Gastrocnemius medialis (tissue), 4 donors: ENCODE data around the gene SLC6A4. TPM values are rescaled to one million over a fixed set of nuclear protein-coding genes. Genes with fewer than 3 reads are reported as not detected.
A peak's percentile ranks its signal among the peaks of the same experiment; 100 is the strongest.

Experiments used
- ATAC-seq, 2 donors: fragments of 150-250 bp; one replicate each; pipeline ENCODE4 v1.9.1; 2016
- DNase-seq, 2 donors: peaks; one replicate each; pipeline ENCODE4 v3.0.0-alpha.2; 2019
- H3K27ac ChIP-seq, 4 donors: fragments of 200-600 bp; sonication (generic); 1 replicate in 1 of 4; 2 replicates in 3 of 4; pipeline ENCODE4 v1.5.1; 2016 to 2018; ENCODE audit warnings: mild to moderate bottlenecking in 2 of 4, moderate library complexity in 1 of 4
- H3K27me3 ChIP-seq, 3 donors: fragments of 200-600 bp; sonication (generic) in 2 of 3; 1 replicate in 1 of 3; 2 replicates in 2 of 3; pipeline versions ENCODE4 v1.5.1 to v1.6.0; 2016 to 2019; ENCODE audit warnings: mild to moderate bottlenecking in 1 of 3, moderate library complexity in 1 of 3
- H3K36me3 ChIP-seq, 2 donors: fragments of 200-600 bp; sonication (generic) in 1 of 2; one replicate each; pipeline ENCODE4 v1.5.1; 2017 to 2018
- H3K4me1 ChIP-seq, 2 donors: fragments of 200-600 bp; sonication (generic) in 1 of 2; one replicate each; pipeline ENCODE4 v1.5.1; 2016 to 2017; ENCODE audit warnings: mild to moderate bottlenecking in 2 of 2
- H3K4me3 ChIP-seq, 4 donors: fragments of 200-600 bp; sonication (generic) in 3 of 4; 1 replicate in 1 of 4; 2 replicates in 3 of 4; pipeline ENCODE4 v1.5.1; 2016 to 2019; ENCODE audit warnings: mild to moderate bottlenecking in 2 of 4
- H3K9me3 ChIP-seq, 3 donors: fragments of 200-600 bp; sonication (generic) in 2 of 3; 1 replicate in 1 of 3; 2 replicates in 2 of 3; pipeline ENCODE4 v1.5.1; 2016 to 2019
- CTCF ChIP-seq, 5 experiments: fragments of 450-650 bp in 3 of 5; fragments of 200-600 bp in 2 of 5; sonication (generic) in 2 of 5; IDR thresholded peaks in 4 of 5; conservative IDR thresholded peaks in 1 of 5; 1 replicate in 4 of 5; 2 replicates in 1 of 5; pipeline ENCODE4 v1.5.1; 2016 to 2019; ENCODE audit warnings: antibody characterized with exemption in 5 of 5, mild to moderate bottlenecking in 3 of 5, moderate library complexity in 3 of 5
- POLR2A ChIP-seq, 2 donors: fragments of 450-650 bp; IDR thresholded peaks; one replicate each; pipeline ENCODE4 v1.6.1; 2017; ENCODE audit warnings: antibody characterized with exemption in 2 of 2, mild to moderate bottlenecking in 2 of 2, moderate library complexity in 2 of 2
- in situ Hi-C, 4 donors: fragments of 200-750 bp; cut with MboI; loops; one replicate each; pipeline versions ENCODE4 v1.15.0 to v1.8.0; 2017; ENCODE audit warnings: low sequenced_read_pairs in 4 of 4
- intact Hi-C: fragments of 100-400 bp; cut with DNase I; formaldehyde crosslinking; loops from one replicate; pipeline ENCODE4 v1.15.1; 2023; ENCODE audit warnings: low total_unique reads
- total RNA-seq, 4 donors: library from RNA; depleted of rRNA; stranded (reverse); fragments of >200 nt; gene quantifications; one replicate each; pipeline versions ENCODE4 v1.1.0 to v1.2.3, GENCODE V29; 2016

Gene SLC6A4
- total RNA-seq, 4 donors from 2014 or later, result 0.35 to 0.46 TPM; not detected in 2

- H3K4me3 ChIP-seq, result no peak overlapping the region
- no peaks in the 10 kb centered on the region for H3K9me3 ChIP-seq
- H3K27ac ChIP-seq, result no peak overlapping the region
- ATAC-seq, result no peak
- H3K36me3 ChIP-seq, result peaks cover 0 to 20% of the 10 kb centered on the region in 2 donors
- DNase-seq, result no peak
- no peaks in the 10 kb centered on the region for H3K27me3 ChIP-seq
- in situ Hi-C loops, result no loop called here
- peaks cover 8 to 17% of the 10 kb centered on the region in 2 donors for H3K4me1 ChIP-seq
- intact Hi-C loops, result no loop called here
- no peak for TF ChIP-seq POLR2A (IDR thresholded peaks at IDR 0.05)
- TF ChIP-seq CTCF (IDR thresholded peaks at IDR 0.05 in 4 of 5, conservative IDR thresholded peaks at IDR 0.05 in 1 of 5), result no peak
These were observed 14.0 kb upstream of the SLC6A4 start for GRCh38 chr17:30249460-30249859.

GRCh38 chr17:30248786-30249185, 13.3 kb upstream of the SLC6A4 start:
- intact Hi-C loops, result no loop called here
- peak; percentile 78 to 82 for ATAC-seq

GRCh38 chr17:30246460-30246859, 11.0 kb upstream of the SLC6A4 start:
- intact Hi-C loops (no loop called here), in situ Hi-C loops (no loop called here)
- no peak for DNase-seq
- Histone ChIP-seq H3K9me3 (no peaks in the 10 kb centered on the region), H3K36me3 (peaks cover 0 to 20% of the 10 kb centered on the region in 2 donors), H3K27ac (no peak overlapping the region), H3K27me3 (no peaks in the 10 kb centered on the region), H3K4me1 (peaks cover 0 to 7% of the 10 kb centered on the region in 2 donors), H3K4me3 (no peak overlapping the region)
- no peak for ATAC-seq
- TF ChIP-seq POLR2A (IDR thresholded peaks at IDR 0.05) (no peak), CTCF (IDR thresholded peaks at IDR 0.05 in 4 of 5, conservative IDR thresholded peaks at IDR 0.05 in 1 of 5) (no peak)

More at GRCh38 chr17:30248786-30249185, 13.3 kb upstream of the SLC6A4 start:
- no peak overlapping the region for H3K4me3 ChIP-seq
- peak; percentile 20 to 51 for DNase-seq
- in situ Hi-C loops, result no loop called here
- H3K36me3 ChIP-seq, result peaks cover 0 to 20% of the 10 kb centered on the region in 2 donors
- TF ChIP-seq POLR2A (IDR thresholded peaks at IDR 0.05) (no peak), CTCF (IDR thresholded peaks at IDR 0.05 in 4 of 5, conservative IDR thresholded peaks at IDR 0.05 in 1 of 5) (no peak)
- no peaks in the 10 kb centered on the region for H3K27me3 ChIP-seq
- H3K4me1 ChIP-seq, result peaks cover under 1 to 10% of the 10 kb centered on the region in 2 donors
- H3K27ac ChIP-seq, result no peak overlapping the region
- H3K9me3 ChIP-seq, result no peaks in the 10 kb centered on the region

GRCh38 chr17:30244853-30245385, 9.4 kb upstream of the SLC6A4 start:
- Histone ChIP-seq H3K36me3 (peaks cover 0 to 20% of the 10 kb centered on the region in 2 donors), H3K27ac (no peak overlapping the region), H3K27me3 (peaks cover under 1 to 4% (median 1%) of the 10 kb centered on the region in 3 donors), H3K4me1 (peaks cover 0 to 7% of the 10 kb centered on the region in 2 donors), H3K9me3 (no peaks in the 10 kb centered on the region), H3K4me3 (no peak overlapping the region)
- TF ChIP-seq CTCF (IDR thresholded peaks at IDR 0.05 in 4 of 5, conservative IDR thresholded peaks at IDR 0.05 in 1 of 5), result no peak
- no peak for TF ChIP-seq POLR2A (IDR thresholded peaks at IDR 0.05)
- in situ Hi-C loops, result no loop called here
- ATAC-seq, result no peak
- intact Hi-C loops, result no loop called here
- DNase-seq, result no peak

- no peak overlapping the region for H3K27ac ChIP-seq
- no peak for ATAC-seq
- H3K36me3 ChIP-seq, result peaks cover 0 to 10% of the 10 kb centered on the region in 2 donors
- TF ChIP-seq POLR2A (IDR thresholded peaks at IDR 0.05) (no peak), CTCF (IDR thresholded peaks at IDR 0.05 in 4 of 5, conservative IDR thresholded peaks at IDR 0.05 in 1 of 5) (no peak)
- intact Hi-C loops (no loop called here), in situ Hi-C loops (no loop called here)
- H3K27me3 ChIP-seq, result peaks cover 7 to 15% (median 13%) of the 10 kb centered on the region in 3 donors
- DNase-seq, result no peak
- no peak overlapping the region for H3K4me3 ChIP-seq
- no peaks in the 10 kb centered on the region for H3K9me3 ChIP-seq
- H3K4me1 ChIP-seq, result peaks cover 0 to 3% of the 10 kb centered on the region in 2 donors
These were observed 8.1 kb upstream of the SLC6A4 start for GRCh38 chr17:30243568-30243967.
